ENCODE results near the gene PIM3. TPM values are rescaled to one million over a fixed set of nuclear protein-coding genes. Genes with fewer than 3 reads are reported as not detected.

The PIM3 gene
- total and polyA plus RNA-seq, 10 of the 15 experiments (the other 5 are each of a cell fraction or from before 2014, with no cell fraction given): 0.31 to 60.8 (median 12.4) TPM

GRCh38 chr22:49949914-49950292 is 10.7 kb upstream of the PIM3 start (continued):
- TF ChIP-seq RELA (IDR thresholded peaks at IDR 0.05; ENCODE audit: borderline replicate concordance, partially characterized antibody) (no peak), TCF12 (IDR thresholded peaks at IDR 0.05; ENCODE audit: low read depth, low read length) (no peak)

DNA sequence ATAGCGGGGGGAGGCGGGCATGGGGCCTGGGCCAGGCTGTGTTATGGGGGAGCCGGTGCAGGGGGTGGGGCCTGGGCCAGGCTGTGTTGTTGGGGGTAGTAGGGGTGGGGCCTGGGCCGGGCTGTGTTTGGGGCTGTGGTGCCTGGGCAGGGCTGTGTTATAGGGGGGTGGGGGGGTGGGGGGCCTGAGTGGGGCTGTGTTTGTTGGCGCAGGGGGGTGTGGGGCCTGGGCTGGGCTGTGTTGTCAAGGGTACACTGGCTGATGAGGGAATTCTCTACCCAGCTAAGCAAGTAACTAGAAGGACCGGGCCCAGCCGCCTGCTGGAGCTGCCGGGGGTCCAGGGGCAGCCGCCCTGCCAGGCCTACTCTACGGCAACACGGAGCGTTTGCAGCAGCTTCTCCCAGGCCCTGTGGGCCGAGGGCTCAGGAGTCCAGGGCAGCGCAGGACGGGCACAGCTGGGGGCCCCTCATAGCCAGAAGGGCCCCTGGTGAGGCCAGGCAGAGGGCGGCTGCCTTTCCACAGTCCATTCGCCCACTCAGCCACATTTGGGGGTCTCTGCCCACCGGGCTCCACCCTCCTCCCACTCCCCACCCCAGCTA is 10.1 kb upstream of the PIM3 start:
- Histone ChIP-seq H4K20me1 (ENCODE audit: control insufficient read depth, insufficient read depth) (no peaks in the 10 kb centered on the region), H3K36me3 (ENCODE audit: control insufficient read depth in 2 of 2, insufficient read depth in 2 of 2, low read length in 1 of 2) (no peaks in the 10 kb centered on the region), H3K4me1 (ENCODE audit: control insufficient read depth, insufficient read depth, low read length) (peaks cover 4% of the 10 kb centered on the region; the same call in 1 of the 2 replicates), H3K27me3 (replicated peaks in 1 of 2; ENCODE audit: control insufficient read depth in 2 of 2, insufficient read depth in 2 of 2, low read length in 1 of 2) (no peaks in the 10 kb centered on the region), H3K27ac (ENCODE audit: control insufficient read depth, insufficient read depth) (no peak overlapping the region), H2AFZ (ENCODE audit: control insufficient read depth, low read depth, low read length) (no peak overlapping the region), H3K4me3 (no peak overlapping the region), H3K79me2 (ENCODE audit: control insufficient read depth, insufficient read depth, low read length) (no peaks in the 10 kb centered on the region), H3K9ac (ENCODE audit: control insufficient read depth, insufficient read depth, low read length) (no peak overlapping the region), H3K4me2 (ENCODE audit: control insufficient read depth, insufficient read depth) (no peak overlapping the region), H3K9me3 (replicated peaks; ENCODE audit: control insufficient read depth, insufficient read depth, low read length) (no peaks in the 10 kb centered on the region)
- WGBS (ENCODE audit: insufficient coverage, insufficient replicate concordance, low lambda C conversion rate, missing lambda C conversion rate): 35% methylated on average over 12 of the region's 18 CpGs
- FAIRE-seq: no peak
- CTCF ChIA-PET: no interaction called here
- in situ Hi-C loops (cut with MboI): no loop called here
- DNase-seq (ENCODE audit: low read depth, low spot score): no peak
- POLR2A ChIA-PET: interaction anchor here (1.6 kb wide), 1 partner anchor 20 kb away, joined by 3 read pairs; no protein-coding TSS in a partner anchor
- intact Hi-C loops (cut with micrococcal nuclease; ENCODE audit: unreplicated experiment): no loop called here
- ATAC-seq: no peak
- no TSS peak for BruUV-seq (replicated peaks)
- SMC1A ChIA-PET (ENCODE audit: uncharacterized antibody, unreplicated experiment): no interaction called here
- RAD21 ChIA-PET (ENCODE audit: unreplicated experiment): no interaction called here
- TF ChIP-seq FOS (IDR thresholded peaks at IDR 0.05; ENCODE audit: borderline replicate concordance, extremely low read depth, insufficient read length): no peak
- TF ChIP-seq, protein P1, sequence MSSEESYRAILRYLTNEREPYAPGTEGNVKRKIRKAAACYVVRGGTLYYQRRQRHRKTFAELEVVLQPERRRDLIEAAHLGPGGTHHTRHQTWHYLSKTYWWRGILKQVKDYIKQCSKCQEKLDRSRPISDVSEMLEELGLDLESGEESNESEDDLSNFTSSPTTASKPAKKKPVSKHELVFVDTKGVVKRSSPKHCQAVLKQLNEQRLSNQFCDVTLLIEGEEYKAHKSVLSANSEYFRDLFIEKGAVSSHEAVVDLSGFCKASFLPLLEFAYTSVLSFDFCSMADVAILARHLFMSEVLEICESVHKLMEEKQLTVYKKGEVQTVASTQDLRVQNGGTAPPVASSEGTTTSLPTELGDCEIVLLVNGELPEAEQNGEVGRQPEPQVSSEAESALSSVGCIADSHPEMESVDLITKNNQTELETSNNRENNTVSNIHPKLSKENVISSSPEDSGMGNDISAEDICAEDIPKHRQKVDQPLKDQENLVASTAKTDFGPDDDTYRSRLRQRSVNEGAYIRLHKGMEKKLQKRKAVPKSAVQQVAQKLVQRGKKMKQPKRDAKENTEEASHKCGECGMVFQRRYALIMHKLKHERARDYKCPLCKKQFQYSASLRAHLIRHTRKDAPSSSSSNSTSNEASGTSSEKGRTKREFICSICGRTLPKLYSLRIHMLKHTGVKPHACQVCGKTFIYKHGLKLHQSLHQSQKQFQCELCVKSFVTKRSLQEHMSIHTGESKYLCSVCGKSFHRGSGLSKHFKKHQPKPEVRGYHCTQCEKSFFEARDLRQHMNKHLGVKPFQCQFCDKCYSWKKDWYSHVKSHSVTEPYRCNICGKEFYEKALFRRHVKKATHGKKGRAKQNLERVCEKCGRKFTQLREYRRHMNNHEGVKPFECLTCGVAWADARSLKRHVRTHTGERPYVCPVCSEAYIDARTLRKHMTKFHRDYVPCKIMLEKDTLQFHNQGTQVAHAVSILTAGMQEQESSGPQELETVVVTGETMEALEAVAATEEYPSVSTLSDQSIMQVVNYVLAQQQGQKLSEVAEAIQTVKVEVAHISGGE (CRISPR knock-in tag; IDR thresholded peaks at IDR 0.05): no peak
- no peak for TF ChIP-seq MTA3 (IDR thresholded peaks at IDR 0.05; ENCODE audit: borderline replicate concordance, low read length)
- TF ChIP-seq SUPT20H (IDR thresholded peaks at IDR 0.05; ENCODE audit: borderline replicate concordance, control insufficient read depth, low read depth, low read length): no peak
- TF ChIP-seq PML (IDR thresholded peaks at IDR 0.05; ENCODE audit: low read length): no peak
- TF ChIP-seq CUX1 (IDR thresholded peaks at IDR 0.05; ENCODE audit: insufficient replicate concordance, low read depth, low read length): no peak
- no peak for TF ChIP-seq SP1 (IDR thresholded peaks at IDR 0.05; ENCODE audit: low read depth, low read length)
- no peak for TF ChIP-seq TAF1 (IDR thresholded peaks at IDR 0.05; ENCODE audit: borderline replicate concordance, low read depth, low read length)
- TF ChIP-seq SUZ12 (IDR thresholded peaks at IDR 0.05; ENCODE audit: unreplicated experiment): no peak
- no peak for TF ChIP-seq SPI1 (IDR thresholded peaks at IDR 0.05; ENCODE audit: borderline replicate concordance, insufficient read depth, low read depth, low read length)
- no peak for TF ChIP-seq CBX5 (IDR thresholded peaks at IDR 0.05; ENCODE audit: low read depth)
- no peak for TF ChIP-seq IKZF2 (IDR thresholded peaks at IDR 0.05)
